A549 (cell line): ENCODE data around the gene RPL37. TPM values are rescaled to one million over a fixed set of nuclear protein-coding genes. Genes with fewer than 3 reads are reported as not detected.

ENCODE experiments used
- ATAC-seq, 2 experiments: fragments of 200-7000 bp in 1 of 2; fragments of >200 bp in 1 of 2; cut with Nextera tagmentation in 1 of 2; cut with Tn5 transposase in 1 of 2; 3 replicates each; pipeline versions ENCODE4 v1.8.0 to v1.9.1; 2018 to 2020; ENCODE audit warnings: mild to moderate bottlenecking in 1 of 2, moderate library complexity in 1 of 2
- CTCF ChIA-PET: fragments of 300-600 bp; sonication (Branson Sonifier 250); formaldehyde crosslinking; extraction: SDS; loops from one replicate; lab custom pipeline; 2021; ENCODE audit warnings: antibody characterized with exemption, inconsistent platforms; lab: Yijun Ruan, JAX
- POLR2A ChIA-PET: fragments of 350-600 bp; formaldehyde crosslinking; extraction: SDS; loops from one replicate; lab custom pipeline; 2021; ENCODE audit warnings: antibody characterized with exemption, inconsistent platforms; lab: Yijun Ruan, JAX
- DNase-seq, 2 experiments: peaks; one replicate each; pipeline versions ENCODE4 v3.0.0 to v3.0.0-alpha.2; 2011 to 2016; ENCODE audit warnings: low read depth in 1 of 2, low spot score in 1 of 2
- FAIRE-seq: peaks from 2 replicates; lab custom pipeline; 2011; peaks lifted over from hg19 to GRCh38; lab: Jason Lieb, UNC
- H3K27ac ChIP-seq, 2 experiments: fragments of >200 bp; sonication (Bioruptor Twin); formaldehyde crosslinking; 3 replicates each; pipeline ENCODE4 v1.5.1; 2016 to 2017
- H3K4me1 ChIP-seq: fragments of >200 bp; sonication (Bioruptor Twin); formaldehyde crosslinking; 3 replicates; pipeline ENCODE4 v1.6.1; 2016
- H3K4me2 ChIP-seq: fragments of >200 bp; sonication (Bioruptor Twin); formaldehyde crosslinking; 3 replicates; pipeline ENCODE4 v1.6.1; 2016
- H3K4me3 ChIP-seq: fragments of >200 bp; sonication (Bioruptor Twin); formaldehyde crosslinking; 3 replicates; pipeline ENCODE4 v1.5.1; 2016
- H3K9me3 ChIP-seq: fragments of >200 bp; sonication (Bioruptor Twin); formaldehyde crosslinking; 3 replicates; pipeline ENCODE4 v1.6.1; 2016
- CHD4 ChIP-seq: fragments of 200-600 bp; sonication (generic); IDR thresholded peaks from 2 replicates; pipeline ENCODE4 v1.6.1; 2016; ENCODE audit warnings: antibody characterized with exemption, mild to moderate bottlenecking, borderline replicate concordance
- EHMT2 ChIP-seq: fragments of 200-600 bp; sonication (generic); IDR thresholded peaks from 2 replicates; pipeline ENCODE4 v1.6.1; 2016; ENCODE audit warnings: antibody characterized with exemption, low read depth, mild to moderate bottlenecking, moderate library complexity
- ESRRA ChIP-seq: fragments of 150-350 bp; IDR thresholded peaks from 2 replicates; pipeline ENCODE4 v1.6.1; 2014; ENCODE audit warnings: mild to moderate bottlenecking, low read length, borderline replicate concordance
- HEYL ChIP-seq: fragments of 250-450 bp; sonication (Bioruptor Pico); IDR thresholded peaks from 2 replicates; pipeline ENCODE4 v1.8.0; 2021; ENCODE audit warnings: mild to moderate bottlenecking, moderate library complexity
- MAFK ChIP-seq: fragments of 450-650 bp; IDR thresholded peaks from 2 replicates; pipeline ENCODE4 v1.6.1; 2014; ENCODE audit not compliant: partially characterized antibody
- MYC ChIP-seq: IDR thresholded peaks from 2 replicates; pipeline ENCODE4 v1.6.1; 2012; ENCODE audit warnings: mild to moderate bottlenecking, inconsistent platforms, low read length, improper control_type of control experiment, borderline replicate concordance
- NR3C1 ChIP-seq: fragments of >200 bp; sonication (Bioruptor Twin); formaldehyde crosslinking; IDR thresholded peaks from 3 replicates; pipeline ENCODE4 v1.6.1; 2017
- POLR2A ChIP-seq: IDR thresholded peaks from 2 replicates; pipeline ENCODE4 v1.6.1; 2012; ENCODE audit warnings: mild to moderate bottlenecking, low read length
- RAD21 ChIP-seq, 2 experiments: fragments of >200 bp in 1 of 2; sonication (Bioruptor Twin) in 1 of 2; formaldehyde crosslinking in 1 of 2; IDR thresholded peaks in 1 of 2; conservative IDR thresholded peaks in 1 of 2; 2 replicates in 1 of 2; 3 replicates in 1 of 2; pipeline ENCODE4 v1.6.1; 2012 to 2018; ENCODE audit warnings: inconsistent platforms in 1 of 2
- SMC3 ChIP-seq: fragments of >200 bp; sonication (Bioruptor Twin); formaldehyde crosslinking; IDR thresholded peaks from 3 replicates; pipeline ENCODE4 v1.6.1; 2018; ENCODE audit warnings: inconsistent platforms
- SREBF2 ChIP-seq: fragments of 450-650 bp; IDR thresholded peaks from 2 replicates; pipeline ENCODE4 v1.6.1; 2014; ENCODE audit warnings: mild to moderate bottlenecking, moderate library complexity
- TFCP2L1 ChIP-seq: fragments of 250-450 bp; sonication (Bioruptor Pico); IDR thresholded peaks from 2 replicates; pipeline ENCODE4 v1.5.0; 2021; ENCODE audit warnings: mild to moderate bottlenecking
- ZFP36 ChIP-seq: fragments of 450-650 bp; IDR thresholded peaks from 2 replicates; pipeline ENCODE4 v1.6.1; 2014; ENCODE audit warnings: borderline replicate concordance; ENCODE audit not compliant: partially characterized antibody
- ZNF302 ChIP-seq: fragments of 250-450 bp; sonication (Bioruptor Pico); IDR thresholded peaks from 2 replicates; pipeline ENCODE4 v1.9.0; 2021; ENCODE audit warnings: inconsistent platforms, mild to moderate bottlenecking, moderate library complexity
- WGBS: methylation state at CpG from one replicate; pipeline ENCODE4 v1.1.6; 2017; ENCODE audit errors: missing lambda C conversion rate; 5-methylcytosine and 5-hydroxymethylcytosine counted together
- polyA plus RNA-seq, 4 experiments: library from polyadenylated mRNA; depleted of rRNA in 3 of 4; stranded (reverse); fragments of >200 nt; fragmentation: RNase III in 1 of 4; extraction: RNeasy Plus Mini Kit Qiagen cat#74134 plus additional on column Dnase treatment in 1 of 4; gene quantifications; 2 replicates in 3 of 4; 3 replicates in 1 of 4; pipeline ENCODE4 v1.2.3, GENCODE V29; 2011 to 2017
- TF ChIP-seq, protein P1 (sequence below): fragments of >200 bp; sonication (Bioruptor Twin); formaldehyde crosslinking; IDR thresholded peaks from 3 replicates; pipeline ENCODE4 v1.6.1; 2016
- TF ChIP-seq, protein P2 (sequence below): fragments of >200 bp; sonication (Bioruptor Twin); formaldehyde crosslinking; IDR thresholded peaks from 3 replicates; pipeline ENCODE4 v1.5.1; 2016
- TF ChIP-seq, protein P3 (sequence below): IDR thresholded peaks from 2 replicates; pipeline ENCODE4 v1.6.1; 2012

Gene RPL37
- polyA plus RNA-seq, 2 of the 4 experiments (the other 2 are of a cell fraction) = 2,762 to 4,402 TPM

DNA sequence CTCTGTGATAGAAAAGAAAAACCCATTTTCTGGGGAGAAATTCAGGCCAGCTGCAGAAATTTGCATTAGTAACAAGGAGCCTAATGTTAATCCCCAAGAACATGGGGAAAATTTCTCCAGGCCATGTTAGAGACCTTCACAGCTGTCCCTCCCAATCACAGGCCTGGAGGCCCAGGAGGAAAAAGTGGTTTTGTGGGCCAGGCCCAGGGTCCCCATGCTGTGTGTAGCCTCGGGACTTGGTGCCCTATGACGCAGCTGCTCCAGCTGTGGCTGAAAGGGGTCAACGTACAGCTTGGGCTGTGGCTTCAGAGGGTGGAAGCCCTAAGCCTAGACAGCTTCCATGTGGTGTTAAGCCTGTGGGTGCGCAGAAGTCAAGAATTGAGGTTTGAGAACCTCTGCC, 47.3 kb upstream of the RPL37 start:
- no peak for TF ChIP-seq ESRRA
- no peak for TF ChIP-seq SREBF2
- TF ChIP-seq, protein P1, sequence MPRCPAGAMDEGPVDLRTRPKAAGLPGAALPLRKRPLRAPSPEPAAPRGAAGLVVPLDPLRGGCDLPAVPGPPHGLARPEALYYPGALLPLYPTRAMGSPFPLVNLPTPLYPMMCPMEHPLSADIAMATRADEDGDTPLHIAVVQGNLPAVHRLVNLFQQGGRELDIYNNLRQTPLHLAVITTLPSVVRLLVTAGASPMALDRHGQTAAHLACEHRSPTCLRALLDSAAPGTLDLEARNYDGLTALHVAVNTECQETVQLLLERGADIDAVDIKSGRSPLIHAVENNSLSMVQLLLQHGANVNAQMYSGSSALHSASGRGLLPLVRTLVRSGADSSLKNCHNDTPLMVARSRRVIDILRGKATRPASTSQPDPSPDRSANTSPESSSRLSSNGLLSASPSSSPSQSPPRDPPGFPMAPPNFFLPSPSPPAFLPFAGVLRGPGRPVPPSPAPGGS = no peak
- TF ChIP-seq MAFK = no peak
- TF ChIP-seq ZFP36 = peak; percentile 74
- FAIRE-seq (no peak), DNase-seq (no peak), ATAC-seq (no peak)
- Histone ChIP-seq H3K27ac (no peak overlapping the region), H3K9me3 (no peaks in the 10 kb centered on the region), H3K4me2 (no peak overlapping the region), H3K4me3 (no peak overlapping the region), H3K4me1 (no peaks in the 10 kb centered on the region)
- CTCF ChIA-PET = interaction anchor here (2.1 kb wide), 1 partner anchor 22 kb away, joined by 7 read pairs; no protein-coding TSS in a partner anchor
- WGBS = 24% methylated on average over 4 of the region's 4 CpGs
- POLR2A ChIA-PET = no interaction called here

DNA sequence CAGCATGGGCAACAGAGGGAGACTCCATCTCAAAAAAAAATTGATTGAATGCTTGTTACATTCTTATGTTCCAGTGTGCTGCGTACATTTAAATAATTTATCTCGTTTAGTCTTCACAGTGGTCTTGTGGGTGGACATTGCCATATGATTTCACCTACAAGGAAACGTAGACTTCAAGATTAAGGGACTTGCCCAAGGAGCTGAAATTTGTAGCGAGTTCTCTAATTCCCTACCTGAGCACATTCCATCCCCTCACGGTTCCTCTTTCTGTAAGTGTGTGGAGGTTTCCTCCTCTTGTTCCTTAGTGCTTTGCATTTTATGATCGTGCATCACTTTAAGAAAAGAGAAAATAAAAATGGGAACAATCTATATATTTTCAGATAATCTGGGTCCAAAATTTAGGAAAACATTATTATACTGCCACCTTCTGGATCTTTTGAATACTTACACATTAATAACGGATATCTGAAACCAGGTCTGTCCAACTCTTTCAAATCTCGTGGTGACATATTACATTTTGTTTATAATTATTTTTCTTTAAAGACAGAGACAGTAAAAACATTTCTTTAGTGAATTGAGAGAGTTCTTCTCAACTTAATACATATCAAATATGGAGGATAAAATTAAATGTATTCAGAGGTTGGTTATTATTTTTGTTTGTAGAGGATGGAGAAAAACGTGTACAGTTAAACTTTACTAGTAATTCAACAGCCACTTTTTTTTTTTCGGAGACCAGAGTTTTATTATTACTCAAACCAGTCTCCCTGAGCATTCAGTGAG, 44.3 kb upstream of the RPL37 start:
- Histone ChIP-seq H3K4me3 (no peak overlapping the region), H3K4me1 (no peaks in the 10 kb centered on the region), H3K4me2 (0 out of 3 replicates have a peak overlapping the region, but pooled peaks have one; percentile 9), H3K27ac (no peak overlapping the region), H3K9me3 (no peaks in the 10 kb centered on the region)
- ChIA-PET CTCF (interaction anchor here (0.6 to 2.2 kb wide), 14 partner anchors 9 to 1298 kb away, joined by 3 to 6 read pairs (median 4); partner anchors contain the start of gene CARD6), POLR2A (no interaction called here)
- FAIRE-seq (no peak), ATAC-seq (peak in 1 of 2 experiments; percentile 70; a peak in 4 of 6 replicates), DNase-seq (peak; percentile 26 to 27)
- WGBS = 30% methylated on average over 10 of the region's 10 CpGs
- TF ChIP-seq NR3C1 (no peak), CHD4 (no peak), MYC (no peak), POLR2A (no peak), EHMT2 (no peak), ZFP36 (no peak), TFCP2L1 (no peak), ZNF302 (CRISPR knock-in tag) (no peak), RAD21 (conservative IDR thresholded peaks at IDR 0.05 in 1 of 2, IDR thresholded peaks at IDR 0.05 in 1 of 2) (peak; percentile 72 to 78), HEYL (CRISPR knock-in tag) (no peak), SMC3 (peak; percentile 63)
- TF ChIP-seq, protein P2, sequence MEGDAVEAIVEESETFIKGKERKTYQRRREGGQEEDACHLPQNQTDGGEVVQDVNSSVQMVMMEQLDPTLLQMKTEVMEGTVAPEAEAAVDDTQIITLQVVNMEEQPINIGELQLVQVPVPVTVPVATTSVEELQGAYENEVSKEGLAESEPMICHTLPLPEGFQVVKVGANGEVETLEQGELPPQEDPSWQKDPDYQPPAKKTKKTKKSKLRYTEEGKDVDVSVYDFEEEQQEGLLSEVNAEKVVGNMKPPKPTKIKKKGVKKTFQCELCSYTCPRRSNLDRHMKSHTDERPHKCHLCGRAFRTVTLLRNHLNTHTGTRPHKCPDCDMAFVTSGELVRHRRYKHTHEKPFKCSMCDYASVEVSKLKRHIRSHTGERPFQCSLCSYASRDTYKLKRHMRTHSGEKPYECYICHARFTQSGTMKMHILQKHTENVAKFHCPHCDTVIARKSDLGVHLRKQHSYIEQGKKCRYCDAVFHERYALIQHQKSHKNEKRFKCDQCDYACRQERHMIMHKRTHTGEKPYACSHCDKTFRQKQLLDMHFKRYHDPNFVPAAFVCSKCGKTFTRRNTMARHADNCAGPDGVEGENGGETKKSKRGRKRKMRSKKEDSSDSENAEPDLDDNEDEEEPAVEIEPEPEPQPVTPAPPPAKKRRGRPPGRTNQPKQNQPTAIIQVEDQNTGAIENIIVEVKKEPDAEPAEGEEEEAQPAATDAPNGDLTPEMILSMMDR = peak; percentile 81
- TF ChIP-seq, protein P1 = no peak
- TF ChIP-seq, protein P3, sequence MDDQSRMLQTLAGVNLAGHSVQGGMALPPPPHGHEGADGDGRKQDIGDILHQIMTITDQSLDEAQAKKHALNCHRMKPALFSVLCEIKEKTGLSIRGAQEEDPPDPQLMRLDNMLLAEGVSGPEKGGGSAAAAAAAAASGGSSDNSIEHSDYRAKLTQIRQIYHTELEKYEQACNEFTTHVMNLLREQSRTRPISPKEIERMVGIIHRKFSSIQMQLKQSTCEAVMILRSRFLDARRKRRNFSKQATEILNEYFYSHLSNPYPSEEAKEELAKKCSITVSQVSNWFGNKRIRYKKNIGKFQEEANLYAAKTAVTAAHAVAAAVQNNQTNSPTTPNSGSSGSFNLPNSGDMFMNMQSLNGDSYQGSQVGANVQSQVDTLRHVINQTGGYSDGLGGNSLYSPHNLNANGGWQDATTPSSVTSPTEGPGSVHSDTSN = no peak
